HG02763 (cell line): ENCODE data around the gene ZNF33B.
A peak's percentile ranks its signal among the peaks of the same experiment; 100 is the strongest.
"Not testable (repeated sequence)": the region's sequence is repeated elsewhere in the genome, so short reads cannot be mapped to it uniquely, and the experiment has no call there.

ENCODE experiments used
- ATAC-seq: cut with Tn5 transposase; IDR thresholded peaks from one replicate; pipeline ENCODE4 v1.9.1; 2021; ENCODE audit warnings: mild to moderate bottlenecking, moderate library complexity; ENCODE audit not compliant: unreplicated experiment

The ZNF33B gene

DNA sequence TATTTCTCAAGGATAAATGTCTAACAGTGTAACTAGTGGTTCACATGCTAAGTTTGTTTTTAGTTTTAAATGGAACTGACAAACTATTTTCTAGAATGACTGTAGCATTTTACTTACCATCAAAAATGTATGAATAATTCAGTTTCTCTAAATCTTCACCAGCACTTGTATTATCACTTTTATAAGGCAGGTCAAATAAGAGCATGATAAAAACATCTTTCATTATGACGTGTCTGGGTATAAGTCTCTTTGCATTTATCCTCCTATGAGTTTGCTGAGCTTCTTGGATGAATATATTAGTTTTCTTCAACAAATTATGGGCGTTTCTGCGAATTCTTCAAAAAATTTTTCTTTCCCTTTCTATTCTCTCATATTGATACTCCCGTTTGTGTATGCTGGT, 19.9 kb downstream of the ZNF33B start:
- ATAC-seq: no peak

DNA sequence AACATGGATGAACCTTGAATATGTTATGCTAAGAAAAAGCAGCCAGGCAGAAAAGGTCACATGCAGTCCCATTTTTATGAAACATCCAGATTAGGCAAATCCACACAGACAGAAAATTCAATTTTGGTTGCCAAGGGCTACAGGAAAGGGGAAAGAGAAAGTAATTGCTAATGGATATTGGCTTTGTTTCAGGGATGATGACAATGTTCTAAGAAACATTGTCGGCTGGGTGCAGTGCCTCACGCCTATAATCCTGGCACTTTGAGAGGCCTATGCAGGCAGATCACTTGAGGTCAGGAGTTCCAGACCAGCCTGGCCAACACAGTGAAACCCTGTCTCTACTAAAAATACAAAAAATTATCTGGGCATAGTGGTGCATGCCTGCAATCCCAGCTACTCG, 23.0 kb downstream of the ZNF33B start:
- ATAC-seq: no peak

DNA sequence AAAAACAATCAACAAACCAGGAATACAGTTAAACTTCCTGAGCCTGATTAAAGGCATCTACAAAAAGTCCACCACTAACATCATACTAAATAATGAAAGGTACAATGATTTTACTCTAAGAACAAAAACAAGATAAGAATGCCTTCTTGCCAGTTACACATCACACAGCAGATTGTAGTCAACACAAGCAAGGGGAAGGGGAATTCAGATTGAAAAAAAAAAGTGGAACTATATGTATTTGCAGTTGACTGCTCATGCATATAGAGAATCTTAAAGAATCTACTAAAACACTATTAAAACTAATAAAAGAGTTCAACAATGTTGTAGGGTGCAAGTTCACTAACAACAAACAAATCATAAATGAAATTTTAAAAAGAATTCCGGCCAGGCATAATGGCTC, 28.5 kb downstream of the ZNF33B start:
- ATAC-seq: no peak

DNA sequence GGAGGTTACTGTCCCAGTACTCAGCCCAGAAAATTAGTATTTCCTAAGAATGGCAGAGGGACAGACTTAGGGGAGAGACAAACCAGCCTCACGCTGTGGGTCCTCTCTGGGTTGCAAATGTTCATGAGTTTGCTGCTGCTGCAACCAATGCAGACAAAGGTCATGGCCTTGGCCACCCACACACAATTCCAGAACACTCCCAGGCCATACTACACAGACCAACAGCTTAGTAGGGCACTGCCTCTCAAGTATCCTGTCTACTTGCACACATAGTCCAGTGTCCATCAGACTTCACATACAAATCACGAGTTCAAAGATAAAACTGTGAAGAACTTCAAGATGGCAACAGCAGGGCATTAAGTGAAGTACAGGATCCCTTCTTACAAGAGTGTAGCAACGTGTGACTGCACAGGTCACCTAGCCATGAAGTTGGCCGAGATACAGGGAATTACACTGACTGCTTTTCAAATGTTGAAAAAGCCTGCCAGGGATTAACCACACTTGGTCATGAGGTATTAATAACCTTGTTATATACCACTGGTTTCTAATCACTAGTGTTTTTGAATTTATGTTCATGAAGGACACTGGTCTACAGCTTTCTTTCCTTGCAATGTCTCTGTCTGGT, 40.0 kb downstream of the ZNF33B start:
- ATAC-seq: no peak

DNA sequence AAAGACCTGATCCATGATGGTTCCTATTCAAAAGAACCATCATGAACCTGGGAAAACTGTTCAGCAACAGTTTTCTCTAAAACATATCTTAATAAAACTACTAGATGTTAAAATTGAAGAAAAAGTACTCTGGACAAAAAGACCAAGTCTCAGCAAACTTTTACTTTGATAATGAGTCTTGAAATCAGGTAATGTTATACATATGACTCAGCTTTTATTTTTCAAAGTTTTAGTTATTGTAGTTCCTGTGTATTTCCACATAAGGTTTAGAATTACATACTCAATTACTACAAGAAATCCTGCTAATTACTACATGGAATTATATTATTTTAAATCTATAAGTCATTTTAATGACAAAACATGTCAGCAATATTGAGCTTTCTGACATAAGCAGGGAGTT, 42.2 kb downstream of the ZNF33B start:
- ATAC-seq: no peak

DNA sequence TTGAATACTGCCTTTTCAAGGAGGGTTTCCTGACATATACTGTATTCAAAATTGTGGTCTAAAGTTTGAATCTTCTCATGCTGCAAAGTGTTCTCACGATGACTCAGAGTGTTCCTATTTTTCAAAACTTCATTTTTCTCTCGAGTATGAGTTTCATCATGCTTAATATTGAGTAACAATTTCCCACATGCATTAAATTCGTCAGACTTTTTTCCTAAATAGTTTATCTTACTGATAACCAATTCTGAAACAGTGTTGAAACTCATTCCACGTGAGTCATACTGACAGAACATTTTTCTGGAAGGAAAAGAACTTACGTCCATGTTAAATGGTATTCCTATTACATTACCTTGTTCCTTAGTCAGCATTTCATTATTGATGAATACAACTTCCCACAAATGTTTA, 44.1 kb downstream of the ZNF33B start:
- no peak for ATAC-seq

DNA sequence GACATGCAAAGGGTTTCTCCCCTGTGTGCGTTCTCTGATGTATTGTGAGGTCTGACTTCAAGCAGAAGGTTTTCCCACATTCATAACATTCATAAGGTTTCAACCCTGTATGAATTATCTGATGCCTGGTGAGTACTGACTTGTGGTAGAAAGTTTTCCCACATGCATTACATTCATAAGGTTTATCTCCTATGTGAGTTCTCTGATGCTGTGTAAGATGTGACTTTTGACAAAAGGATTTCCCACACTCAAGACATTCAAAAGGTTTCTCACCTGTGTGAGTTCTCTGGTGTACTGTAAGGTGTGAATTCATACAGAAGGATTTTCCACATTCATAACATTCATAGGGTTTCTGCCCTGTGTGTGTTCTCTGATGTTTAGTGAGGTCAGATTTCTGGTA, 45.1 kb downstream of the ZNF33B start:
- ATAC-seq: no peak

DNA sequence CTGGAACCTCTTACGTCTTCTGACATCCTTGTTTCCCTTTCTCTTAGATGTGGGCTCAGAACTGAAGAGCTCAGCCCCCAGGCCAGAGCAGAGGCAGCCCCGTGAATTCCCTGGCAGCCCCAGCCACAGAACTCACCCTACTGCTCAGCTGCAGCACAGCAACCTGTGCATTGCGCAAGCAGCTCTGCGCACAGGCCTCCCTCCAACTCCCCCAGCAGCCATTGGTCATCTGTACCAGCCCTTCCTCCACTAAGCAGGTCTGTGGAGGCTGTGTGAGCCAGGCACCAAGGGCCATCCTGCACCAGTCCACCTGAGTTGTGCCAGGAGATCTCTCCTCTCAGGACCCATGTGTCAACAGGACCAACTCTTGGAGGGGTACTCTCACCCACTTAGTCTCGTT, 54.5 kb downstream of the ZNF33B start:
- ATAC-seq: no peak

DNA sequence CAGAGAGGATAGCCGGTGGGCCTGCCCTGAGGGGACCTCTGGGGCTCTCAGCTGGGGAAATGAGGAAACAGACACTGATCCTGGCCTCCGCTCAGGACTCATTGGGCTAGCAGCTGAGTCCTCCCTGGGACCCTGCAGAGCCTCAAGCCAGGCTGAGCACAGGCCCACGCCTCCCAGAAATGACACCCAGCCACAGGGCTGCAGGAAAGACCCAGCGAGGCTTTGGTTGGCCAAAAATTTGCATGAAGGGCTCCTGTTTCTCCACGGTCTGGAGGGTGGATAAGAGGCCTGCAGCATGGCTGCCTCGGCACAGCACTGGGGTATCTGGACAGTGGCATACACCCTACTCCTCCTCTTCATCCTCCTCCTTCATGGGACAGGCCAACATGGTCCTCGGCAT, 60.4 kb downstream of the ZNF33B start:
- ATAC-seq: no peak

DNA sequence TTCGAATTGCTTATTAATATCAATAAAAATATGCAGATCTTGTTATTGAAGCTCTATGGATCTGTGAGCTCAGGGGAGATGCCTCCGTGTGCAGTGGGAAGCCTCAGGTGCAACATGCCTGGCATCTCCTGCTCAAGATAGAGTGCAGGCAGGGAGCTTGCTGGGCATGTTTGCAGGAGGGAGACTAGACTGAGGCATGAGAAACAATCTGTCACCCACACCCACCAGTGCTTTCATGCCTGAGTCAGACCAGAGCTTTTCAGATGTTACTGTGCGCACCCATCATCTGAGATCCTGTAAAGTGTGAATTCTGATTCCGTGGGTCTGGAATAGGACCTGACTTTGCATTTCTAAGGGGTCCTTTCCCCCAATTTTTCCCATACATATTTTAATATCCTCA, 62.0 kb downstream of the ZNF33B start:
- no peak for ATAC-seq

DNA sequence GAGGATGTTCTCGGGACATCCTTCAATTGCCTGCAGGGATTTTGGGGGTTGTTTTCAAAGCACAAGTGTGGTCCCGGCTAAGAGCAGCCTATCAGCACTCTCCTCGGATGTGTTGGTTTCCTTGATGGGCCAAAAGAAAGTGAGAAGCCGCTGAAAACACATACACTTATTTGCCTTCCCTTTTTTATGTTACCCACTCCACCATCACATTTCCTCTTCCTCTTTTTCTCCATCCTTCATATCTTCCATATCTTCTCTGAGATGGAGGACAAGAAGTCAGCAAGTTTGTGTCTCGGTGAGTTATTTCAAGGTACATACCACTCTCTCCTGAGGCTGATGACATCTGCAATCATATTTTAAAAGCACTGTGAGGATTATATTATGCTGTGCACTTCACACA, 64.0 kb downstream of the ZNF33B start:
- ATAC-seq: no peak

DNA sequence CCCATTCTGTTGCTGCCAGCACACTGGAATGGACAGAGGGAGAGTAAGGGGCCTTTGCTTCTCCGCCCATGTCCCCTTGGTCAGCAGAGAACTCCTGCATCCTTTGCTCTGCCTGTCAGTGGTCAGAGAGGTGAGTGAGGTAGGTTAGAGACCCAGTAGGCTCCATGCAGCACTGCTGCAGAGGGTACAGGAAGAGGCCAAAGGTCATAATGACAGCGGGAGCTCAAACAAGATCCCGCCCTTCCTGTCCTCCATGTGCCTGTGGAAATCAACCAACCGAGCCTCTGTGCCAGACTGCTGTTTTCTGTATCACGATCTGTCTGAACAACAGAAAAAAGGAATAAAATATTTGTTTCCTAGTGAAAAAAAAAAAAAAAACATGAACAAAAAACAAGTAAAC, 81.4 kb downstream of the ZNF33B start:
- no peak for ATAC-seq

DNA sequence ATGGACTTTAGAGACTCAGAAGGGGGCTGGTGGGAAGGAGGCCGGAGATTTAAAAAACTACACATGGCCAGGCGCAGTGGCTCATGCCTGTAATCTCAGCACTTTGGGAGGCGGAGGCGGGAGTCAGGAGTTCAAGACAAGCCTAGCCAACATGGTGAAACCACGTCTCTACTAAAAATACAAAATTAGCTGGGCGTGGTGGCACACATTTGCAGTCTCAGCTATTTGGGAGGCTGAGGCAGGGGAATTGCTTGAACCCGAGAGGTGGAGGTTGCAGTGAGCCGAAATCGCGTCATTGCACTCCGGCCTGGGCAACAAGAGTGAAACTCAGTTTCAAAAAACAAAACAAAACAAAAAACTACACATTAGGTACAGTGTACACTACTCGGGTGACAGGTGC, 84.8 kb downstream of the ZNF33B start:
- ATAC-seq: not testable (repeated sequence)

DNA sequence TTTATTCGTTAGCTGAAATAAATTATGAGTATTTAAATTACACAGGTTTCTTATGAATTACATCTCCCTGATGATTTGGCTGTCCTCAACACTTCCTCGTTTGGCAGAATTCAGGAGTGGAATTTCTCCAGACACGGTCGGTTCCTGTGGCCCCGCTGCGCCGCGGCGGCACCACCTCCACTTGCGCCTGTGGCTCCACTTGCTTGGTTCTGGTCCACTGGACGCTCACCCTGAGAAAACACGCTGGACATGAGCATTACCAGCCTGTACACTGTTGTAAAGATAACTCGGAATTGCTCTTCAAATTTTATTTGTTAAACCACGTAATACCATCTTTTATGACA, 85.3 kb downstream of the ZNF33B start:
- ATAC-seq: peak; percentile 26

DNA sequence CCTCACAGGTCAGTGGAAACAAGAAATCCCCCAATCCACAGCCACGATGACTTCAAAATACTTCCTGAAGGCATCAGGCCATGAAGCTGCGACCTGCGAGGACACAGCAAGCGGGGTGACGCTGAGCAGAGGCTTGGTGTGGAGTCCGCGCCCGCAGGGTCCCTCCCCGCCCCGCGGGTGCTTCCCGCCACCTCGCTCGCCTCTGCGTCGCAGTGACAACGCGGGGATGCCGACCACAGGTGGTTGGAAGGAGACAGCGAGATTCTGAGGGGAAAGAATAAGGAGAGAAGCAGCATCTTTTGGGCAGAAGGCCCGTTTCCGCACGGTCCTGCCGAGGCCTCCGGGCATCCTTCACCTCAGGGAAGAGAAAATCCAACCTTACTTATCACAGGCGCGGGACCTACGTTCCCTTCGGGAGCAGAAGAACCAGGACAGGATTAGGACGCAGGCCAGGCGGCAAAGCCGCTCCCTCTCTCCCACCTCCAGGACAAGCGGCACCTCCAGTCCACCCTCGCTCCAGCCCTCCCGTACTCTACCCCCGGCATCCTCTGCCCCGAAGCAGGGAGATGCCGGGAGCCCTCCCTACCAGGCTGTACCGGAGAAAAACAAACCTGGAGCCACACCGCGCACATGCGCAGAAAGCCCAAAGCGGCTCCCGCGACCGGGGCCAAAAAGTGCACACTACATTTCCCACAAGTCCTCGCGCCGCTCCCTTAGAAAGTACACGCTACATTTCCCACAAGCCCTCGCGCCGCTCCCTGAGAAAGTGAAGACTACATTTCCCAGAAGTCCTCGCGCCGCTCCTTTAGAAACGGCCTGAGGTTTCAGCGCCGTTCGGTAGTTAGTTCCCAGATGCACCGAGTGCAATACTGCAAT, 85.9 kb downstream of the ZNF33B start:
- ATAC-seq: peak; percentile 95

DNA sequence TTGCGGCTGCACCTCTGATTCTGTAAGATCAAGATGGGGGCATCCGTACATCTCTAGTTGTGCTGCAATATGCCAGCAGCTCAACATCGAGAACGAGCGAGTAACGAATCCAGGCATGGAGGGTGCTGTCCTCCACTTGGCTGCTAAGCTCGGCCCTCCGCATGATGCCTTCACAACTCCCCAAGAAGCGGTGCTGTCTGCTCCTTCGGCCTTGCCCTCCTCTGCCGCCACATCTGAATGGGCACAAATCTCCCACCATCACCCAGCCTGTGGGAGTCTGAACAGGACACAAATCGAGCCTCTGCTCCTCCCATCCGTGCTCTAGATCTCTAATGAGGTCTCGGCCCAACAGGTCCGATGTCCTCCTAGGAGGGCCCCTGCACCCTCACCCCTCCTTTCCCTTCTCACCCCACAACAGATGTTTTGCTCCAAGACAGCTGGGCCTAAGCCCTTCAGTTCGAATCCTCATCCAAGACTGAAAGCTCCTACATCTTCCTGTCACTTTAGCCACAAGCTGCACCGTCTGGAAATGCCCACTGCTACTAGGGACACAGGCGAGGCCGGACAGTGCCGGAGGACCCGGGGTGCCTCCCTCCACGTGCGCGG, 86.7 kb downstream of the ZNF33B start:
- ATAC-seq: no peak

DNA sequence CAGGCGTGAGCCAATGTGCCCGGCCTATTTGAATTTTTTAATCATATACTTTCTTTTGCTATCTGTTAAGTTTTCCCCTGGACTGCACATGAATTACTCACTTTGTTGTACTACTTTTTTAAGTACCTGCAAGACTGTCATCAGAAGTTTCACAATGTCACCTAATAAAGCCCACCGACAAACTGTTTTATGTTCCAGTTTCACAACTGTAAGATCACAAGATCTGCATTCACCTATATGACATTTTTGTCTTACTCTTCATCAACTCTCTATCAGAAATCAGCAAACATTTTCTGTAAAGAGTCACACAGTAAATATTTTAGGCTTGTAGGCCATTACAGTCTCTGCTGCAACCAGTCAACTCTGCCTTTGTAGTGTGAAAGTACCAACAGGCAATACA, 88.5 kb downstream of the ZNF33B start:
- ATAC-seq: no peak

DNA sequence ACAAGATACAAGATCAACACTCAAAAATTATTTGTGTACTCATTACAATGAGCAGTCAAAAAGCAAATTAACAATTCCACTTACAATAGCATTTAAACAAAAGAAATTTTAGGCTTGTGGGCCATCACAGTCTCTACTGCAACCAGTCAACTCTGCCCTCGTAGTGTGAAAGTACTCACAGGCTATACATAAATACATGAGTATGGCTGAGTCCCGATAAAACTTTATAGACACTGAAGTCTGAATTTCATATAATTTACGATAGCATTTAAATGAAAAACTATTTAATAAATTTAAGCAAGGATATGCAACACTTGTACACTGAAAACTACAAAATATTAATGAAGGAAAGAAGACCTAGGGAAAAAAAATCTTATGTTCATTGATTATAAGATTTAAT, 90.1 kb downstream of the ZNF33B start:
- no peak for ATAC-seq

DNA sequence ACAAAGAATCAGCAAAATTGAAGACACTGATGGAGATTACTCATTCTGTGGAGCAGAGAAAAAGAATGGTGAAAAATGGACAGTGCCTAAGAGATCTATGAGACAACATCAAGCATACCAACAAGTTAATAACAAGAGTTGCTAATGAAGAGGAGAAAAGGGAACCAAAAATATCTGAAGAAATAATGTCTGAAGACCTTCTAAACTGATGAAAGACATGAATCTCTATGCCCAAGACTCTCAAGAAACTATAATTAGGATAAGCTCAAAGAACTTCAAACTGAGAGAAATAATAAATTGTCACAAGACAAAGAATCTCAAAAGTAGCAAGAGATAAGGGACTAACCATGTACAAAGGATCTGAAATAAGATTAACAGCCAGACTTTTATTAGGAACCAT, 93.4 kb downstream of the ZNF33B start:
- ATAC-seq: no peak

DNA sequence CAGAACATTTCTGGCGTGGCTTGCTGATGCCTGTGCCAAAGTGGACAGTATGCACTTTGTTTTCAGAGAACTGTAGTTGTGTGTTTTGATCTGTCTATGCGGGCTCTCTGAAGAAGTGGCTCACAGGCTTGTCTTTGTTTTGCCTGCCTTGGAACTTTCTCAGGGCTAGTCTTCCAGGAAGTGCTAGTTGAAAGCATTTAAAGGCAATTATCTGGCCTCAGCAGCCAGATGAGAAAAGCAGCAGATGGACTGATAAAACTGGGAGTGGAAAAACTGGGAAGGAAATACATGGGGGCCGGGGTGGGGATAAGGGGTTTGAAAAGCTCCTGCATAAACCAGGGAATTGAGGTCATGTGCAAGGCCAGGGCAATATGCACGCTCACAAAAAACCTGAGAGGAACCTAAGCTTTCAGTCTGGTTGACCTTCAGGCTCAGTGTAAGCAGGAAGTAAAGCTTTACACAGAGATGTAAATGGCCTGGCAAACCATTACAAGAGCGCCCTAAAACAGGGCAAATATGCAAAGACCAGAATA, 94.5 kb downstream of the ZNF33B start:
- no peak for ATAC-seq
